ENCODE results near the gene DUSP3. TPM values are rescaled to one million over a fixed set of nuclear protein-coding genes. Genes with fewer than 3 reads are reported as not detected.

DUSP3 gene
- polyA plus RNA-seq, 1 donor from 2014 or later, result 38.8 TPM

GRCh38 chr17:43756201-43756600 lies 22.6 kb downstream of the DUSP3 start:
- no peaks in the 10 kb centered on the region for H3K9me3 ChIP-seq (ENCODE audit: low read length)
- no peaks in the 10 kb centered on the region for H4K20me1 ChIP-seq (ENCODE audit: insufficient read depth)
- no peak overlapping the region for H3K4me3 ChIP-seq (ENCODE audit: low read length)
- no peak overlapping the region for H2AFZ ChIP-seq (ENCODE audit: low read depth, low read length)
- H3K27me3 ChIP-seq (ENCODE audit: insufficient read depth, low read depth, low read length), result peaks cover 27% of the 10 kb centered on the region
- H3K4me2 ChIP-seq (ENCODE audit: low read length), result no peak overlapping the region
- H3K9ac ChIP-seq (ENCODE audit: low read length), result no peak overlapping the region
- H3K79me2 ChIP-seq (replicated peaks; ENCODE audit: insufficient read depth, low read length), result no peaks in the 10 kb centered on the region
- no peaks in the 10 kb centered on the region for H3F3A ChIP-seq (ENCODE audit: insufficient read depth, low read length, poor library complexity, severe bottlenecking)
- no peak for TF ChIP-seq REST (IDR thresholded peaks at IDR 0.05; ENCODE audit: borderline replicate concordance)
- no peak for TF ChIP-seq MXI1 (conservative IDR thresholded peaks at IDR 0.05; ENCODE audit: poor library complexity, severe bottlenecking)
- TF ChIP-seq CTCF (IDR thresholded peaks at IDR 0.05; ENCODE audit: poor library complexity, severe bottlenecking), result no peak
- no peak for TF ChIP-seq EP300 (conservative IDR thresholded peaks at IDR 0.05; ENCODE audit: poor library complexity, severe bottlenecking)
- TF ChIP-seq POLR2AphosphoS5 (IDR thresholded peaks at IDR 0.05), result no peak
- no peak for TF ChIP-seq SMC3 (conservative IDR thresholded peaks at IDR 0.05; ENCODE audit: poor library complexity)
- no peak for TF ChIP-seq TAF1 (IDR thresholded peaks at IDR 0.05; ENCODE audit: low read depth)
- no peak for TF ChIP-seq RAD21 (conservative IDR thresholded peaks at IDR 0.05)
- no peak for TF ChIP-seq EZH2 (IDR thresholded peaks at IDR 0.05; ENCODE audit: borderline replicate concordance, insufficient read depth, low read length, poor library complexity, severe bottlenecking)
- H3K27ac ChIP-seq (ENCODE audit: low read length), result no peak overlapping the region
- H3K36me3 ChIP-seq (ENCODE audit: insufficient read depth, low read length), result no peaks in the 10 kb centered on the region
- H3K9me2 ChIP-seq (ENCODE audit: insufficient read depth, low read length), result no peaks in the 10 kb centered on the region

DNA sequence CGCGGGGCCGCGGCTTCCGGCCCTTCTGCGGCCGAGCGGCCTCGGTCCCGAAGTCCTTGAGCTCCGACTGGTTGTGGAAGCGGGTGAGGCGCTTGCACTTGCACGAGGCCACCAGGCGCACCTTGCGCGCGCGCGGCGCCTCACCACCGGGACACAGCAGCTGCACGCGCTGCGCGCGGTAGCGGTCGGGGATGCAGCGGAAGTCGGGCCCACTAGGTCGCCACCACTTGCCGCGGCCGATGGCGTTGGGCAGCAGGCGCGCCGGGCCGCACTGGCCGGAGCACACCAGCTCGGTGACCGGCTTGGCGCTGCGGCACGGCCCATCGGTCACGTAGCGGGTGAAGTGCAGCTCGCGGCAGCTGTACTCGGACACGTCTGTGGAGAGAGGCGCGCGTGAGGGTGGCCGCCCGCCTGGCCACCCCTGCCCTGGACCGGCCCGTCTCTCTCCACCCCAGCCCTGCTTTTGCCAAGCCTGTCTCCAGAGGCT lies 23.3 kb downstream of the DUSP3 start:
- no peak overlapping the region for H3K9ac ChIP-seq (ENCODE audit: low read length)
- no peaks in the 10 kb centered on the region for H3K9me3 ChIP-seq (ENCODE audit: low read length)
- H3K27me3 ChIP-seq (ENCODE audit: insufficient read depth, low read depth, low read length), result peaks cover 27% of the 10 kb centered on the region
- H3K9me2 ChIP-seq (ENCODE audit: insufficient read depth, low read length), result no peaks in the 10 kb centered on the region
- H3F3A ChIP-seq (ENCODE audit: insufficient read depth, low read length, poor library complexity, severe bottlenecking), result no peaks in the 10 kb centered on the region
- TF ChIP-seq EP300 (conservative IDR thresholded peaks at IDR 0.05; ENCODE audit: poor library complexity, severe bottlenecking) (no peak), CTCF (IDR thresholded peaks at IDR 0.05; ENCODE audit: poor library complexity, severe bottlenecking) (no peak), SMC3 (conservative IDR thresholded peaks at IDR 0.05; ENCODE audit: poor library complexity) (no peak), REST (IDR thresholded peaks at IDR 0.05; ENCODE audit: borderline replicate concordance) (no peak), EZH2 (IDR thresholded peaks at IDR 0.05; ENCODE audit: borderline replicate concordance, insufficient read depth, low read length, poor library complexity, severe bottlenecking) (no peak), RAD21 (conservative IDR thresholded peaks at IDR 0.05) (no peak), MXI1 (conservative IDR thresholded peaks at IDR 0.05; ENCODE audit: poor library complexity, severe bottlenecking) (no peak), TAF1 (IDR thresholded peaks at IDR 0.05; ENCODE audit: low read depth) (no peak), POLR2AphosphoS5 (IDR thresholded peaks at IDR 0.05) (no peak)
- H3K4me3 ChIP-seq (ENCODE audit: low read length), result peak overlapping the region; percentile 18
- no peak overlapping the region for H3K4me2 ChIP-seq (ENCODE audit: low read length)
- H3K36me3 ChIP-seq (ENCODE audit: insufficient read depth, low read length), result no peaks in the 10 kb centered on the region
- no peaks in the 10 kb centered on the region for H4K20me1 ChIP-seq (ENCODE audit: insufficient read depth)
- H3K79me2 ChIP-seq (replicated peaks; ENCODE audit: insufficient read depth, low read length), result no peaks in the 10 kb centered on the region
- H3K27ac ChIP-seq (ENCODE audit: low read length), result no peak overlapping the region
- H2AFZ ChIP-seq (ENCODE audit: low read depth, low read length), result no peak overlapping the region

Data from neural cell (in vitro differentiated cells).